ENCODE results near the gene ATP13A2.

Gene ATP13A2

GRCh38 chr1:16975838-16976237, 35.9 kb downstream of the ATP13A2 start:
- WGBS, 2 donors (ENCODE audit: extremely low coverage in 2 of 2, insufficient read length in 2 of 2, insufficient replicate concordance in 1 of 2), result no CpG with 5 or more reads among the region's 14 CpGs
- Histone ChIP-seq H3K9me3 (replicated peaks in 1 of 2; ENCODE audit: control insufficient read depth in 2 of 2, insufficient read depth in 1 of 2, low read depth in 1 of 2, low read length in 2 of 2) (no peaks in the 10 kb centered on the region), H3K4me2 (ENCODE audit: insufficient read depth, low read length, poor library complexity, severe bottlenecking) (no peak overlapping the region), H2BK5ac (ENCODE audit: low read length) (peak overlapping the region; percentile 61), H3K23ac (ENCODE audit: low read depth, low read length, poor library complexity) (peak overlapping the region; percentile 58), H3K27me3 (ENCODE audit: control insufficient read depth in 3 of 3, insufficient read depth in 3 of 3, low read depth in 1 of 3, low read length in 3 of 3) (no peaks in the 10 kb centered on the region), H3K79me1 (ENCODE audit: low read depth, low read length) (peaks cover 25% of the 10 kb centered on the region), H4K8ac (ENCODE audit: low read depth, low read length) (no peak overlapping the region), H3K27ac (replicated peaks; ENCODE audit: low read length) (peak overlapping the region; percentile 22), H3K4me3 (ENCODE audit: low read length in 2 of 2) (no peak overlapping the region), H3K4ac (ENCODE audit: low read length) (no peak overlapping the region), H3K36me3 (replicated peaks in 1 of 2; ENCODE audit: control insufficient read depth in 2 of 2, insufficient read depth in 2 of 2, low read length in 2 of 2) (peaks cover 25 to 52% of the 10 kb centered on the region in 2 donors), H2BK12ac (ENCODE audit: low read length) (no peak overlapping the region), H2BK15ac (ENCODE audit: low read length) (no peak overlapping the region), H3K18ac (ENCODE audit: low read length) (peak overlapping the region; percentile 74), H2AK5ac (ENCODE audit: low read depth, low read length) (no peak overlapping the region), H3K9ac (ENCODE audit: low read depth, low read length, poor library complexity) (peak overlapping the region; percentile 32), H4K91ac (ENCODE audit: low read depth, low read length, poor library complexity) (no peak overlapping the region), H2BK120ac (ENCODE audit: low read depth, low read length) (no peak overlapping the region), H3K14ac (ENCODE audit: low read length) (peak overlapping the region; percentile 50), H3K4me1 (ENCODE audit: control insufficient read depth in 2 of 2, insufficient read depth in 1 of 2, low read depth in 1 of 2, low read length in 2 of 2) (peaks cover 27 to 38% of the 10 kb centered on the region in 2 donors), H2AFZ (ENCODE audit: low read length) (no peak overlapping the region)
- no peak for DNase-seq (ENCODE audit: low spot score)

- H2AFZ ChIP-seq (ENCODE audit: low read length), result no peak overlapping the region
- no peak overlapping the region for H2BK15ac ChIP-seq (ENCODE audit: low read length)
- H3K27ac ChIP-seq (replicated peaks; ENCODE audit: low read length), result peak overlapping the region; percentile 22
- H4K91ac ChIP-seq (ENCODE audit: low read depth, low read length, poor library complexity), result no peak overlapping the region
- peak overlapping the region; percentile 47 for H3K14ac ChIP-seq (ENCODE audit: low read length)
- H3K36me3 ChIP-seq (replicated peaks in 1 of 2; ENCODE audit: control insufficient read depth in 2 of 2, insufficient read depth in 2 of 2, low read length in 2 of 2), result peaks cover 31 to 58% of the 10 kb centered on the region in 2 donors
- no peak overlapping the region for H3K4me2 ChIP-seq (ENCODE audit: insufficient read depth, low read length, poor library complexity, severe bottlenecking)
- no peak for DNase-seq (ENCODE audit: low spot score)
- peak overlapping the region; percentile 61 for H2BK5ac ChIP-seq (ENCODE audit: low read length)
- H2AK5ac ChIP-seq (ENCODE audit: low read depth, low read length), result peak overlapping the region; percentile 78
- no peak overlapping the region for H3K4me3 ChIP-seq (ENCODE audit: low read length in 2 of 2)
- no peak overlapping the region for H2BK120ac ChIP-seq (ENCODE audit: low read depth, low read length)
- no peak overlapping the region for H4K8ac ChIP-seq (ENCODE audit: low read depth, low read length)
- H3K79me1 ChIP-seq (ENCODE audit: low read depth, low read length), result peaks cover 25% of the 10 kb centered on the region
- peak overlapping the region; percentile 23 for H3K18ac ChIP-seq (ENCODE audit: low read length)
- no peak overlapping the region for H2BK12ac ChIP-seq (ENCODE audit: low read length)
- H3K9ac ChIP-seq (ENCODE audit: low read depth, low read length, poor library complexity), result peak overlapping the region; percentile 37
- no peak overlapping the region for H3K4ac ChIP-seq (ENCODE audit: low read length)
- peak overlapping the region; percentile 58 for H3K23ac ChIP-seq (ENCODE audit: low read depth, low read length, poor library complexity)
- H3K4me1 ChIP-seq (ENCODE audit: control insufficient read depth in 2 of 2, insufficient read depth in 1 of 2, low read depth in 1 of 2, low read length in 2 of 2), result peaks cover 27 to 36% of the 10 kb centered on the region in 2 donors
- no peaks in the 10 kb centered on the region for H3K9me3 ChIP-seq (replicated peaks in 1 of 2; ENCODE audit: control insufficient read depth in 2 of 2, insufficient read depth in 1 of 2, low read depth in 1 of 2, low read length in 2 of 2)
- no CpG with 5 or more reads among the region's 14 CpGs for WGBS, 2 donors (ENCODE audit: extremely low coverage in 2 of 2, insufficient read length in 2 of 2, insufficient replicate concordance in 1 of 2)
- no peaks in the 10 kb centered on the region for H3K27me3 ChIP-seq (ENCODE audit: control insufficient read depth in 3 of 3, insufficient read depth in 3 of 3, low read depth in 1 of 3, low read length in 3 of 3)
Observed at GRCh38 chr1:16975211-16975610, 36.5 kb downstream of the ATP13A2 start.

GRCh38 chr1:16973215-16973614, 38.5 kb downstream of the ATP13A2 start:
- H2BK15ac ChIP-seq (ENCODE audit: low read length), result no peak overlapping the region
- no CpG with 5 or more reads among the region's 9 CpGs for WGBS, 2 donors (ENCODE audit: extremely low coverage in 2 of 2, insufficient read length in 2 of 2, insufficient replicate concordance in 1 of 2)
- H3K4me1 ChIP-seq (ENCODE audit: control insufficient read depth in 2 of 2, insufficient read depth in 1 of 2, low read depth in 1 of 2, low read length in 2 of 2), result peaks cover 12 to 27% of the 10 kb centered on the region in 2 donors
- H3K18ac ChIP-seq (ENCODE audit: low read length), result peak overlapping the region; percentile 61
- peak overlapping the region; percentile 31 for H3K14ac ChIP-seq (ENCODE audit: low read length)
- H4K8ac ChIP-seq (ENCODE audit: low read depth, low read length), result no peak overlapping the region
- peak overlapping the region; percentile 57 for H4K91ac ChIP-seq (ENCODE audit: low read depth, low read length, poor library complexity)
- no peaks in the 10 kb centered on the region for H3K27me3 ChIP-seq (ENCODE audit: control insufficient read depth in 3 of 3, insufficient read depth in 3 of 3, low read depth in 1 of 3, low read length in 3 of 3)
- H2BK120ac ChIP-seq (ENCODE audit: low read depth, low read length), result no peak overlapping the region
- H3K23ac ChIP-seq (ENCODE audit: low read depth, low read length, poor library complexity), result peak overlapping the region; percentile 71
- H3K9ac ChIP-seq (ENCODE audit: low read depth, low read length, poor library complexity), result no peak overlapping the region
- H2AFZ ChIP-seq (ENCODE audit: low read length), result no peak overlapping the region
- H2AK5ac ChIP-seq (ENCODE audit: low read depth, low read length), result peak overlapping the region; percentile 29
- H3K36me3 ChIP-seq (replicated peaks in 1 of 2; ENCODE audit: control insufficient read depth in 2 of 2, insufficient read depth in 2 of 2, low read length in 2 of 2), result peaks cover 44 to 64% of the 10 kb centered on the region in 2 donors
- H3K9me3 ChIP-seq (replicated peaks in 1 of 2; ENCODE audit: control insufficient read depth in 2 of 2, insufficient read depth in 1 of 2, low read depth in 1 of 2, low read length in 2 of 2), result no peaks in the 10 kb centered on the region
- no peak for DNase-seq (ENCODE audit: low spot score)
- peaks cover 15% of the 10 kb centered on the region for H3K79me1 ChIP-seq (ENCODE audit: low read depth, low read length)
- H3K27ac ChIP-seq (replicated peaks; ENCODE audit: low read length), result peak overlapping the region; percentile 87
- H2BK5ac ChIP-seq (ENCODE audit: low read length), result no peak overlapping the region
- no peak overlapping the region for H3K4ac ChIP-seq (ENCODE audit: low read length)
- no peak overlapping the region for H3K4me3 ChIP-seq (ENCODE audit: low read length in 2 of 2)
- H3K4me2 ChIP-seq (ENCODE audit: insufficient read depth, low read length, poor library complexity, severe bottlenecking), result no peak overlapping the region
- H2BK12ac ChIP-seq (ENCODE audit: low read length), result peak overlapping the region; percentile 46

GRCh38 chr1:16972189-16972895, 39.4 kb downstream of the ATP13A2 start:
- H3K9me3 ChIP-seq (replicated peaks in 1 of 2; ENCODE audit: control insufficient read depth in 2 of 2, insufficient read depth in 1 of 2, low read depth in 1 of 2, low read length in 2 of 2), result no peaks in the 10 kb centered on the region
- no peak overlapping the region for H3K14ac ChIP-seq (ENCODE audit: low read length)
- H2BK5ac ChIP-seq (ENCODE audit: low read length), result no peak overlapping the region
- H2BK12ac ChIP-seq (ENCODE audit: low read length), result no peak overlapping the region
- H3K4ac ChIP-seq (ENCODE audit: low read length), result no peak overlapping the region
- WGBS, 2 donors (ENCODE audit: extremely low coverage in 2 of 2, insufficient read length in 2 of 2, insufficient replicate concordance in 1 of 2), result no CpG with 5 or more reads among the region's 11 CpGs
- peak overlapping the region; percentile 78 for H3K9ac ChIP-seq (ENCODE audit: low read depth, low read length, poor library complexity)
- H2BK15ac ChIP-seq (ENCODE audit: low read length), result peak overlapping the region; percentile 50
- no peak for DNase-seq (ENCODE audit: low spot score)
- H3K18ac ChIP-seq (ENCODE audit: low read length), result peak overlapping the region; percentile 62
- H3K4me3 ChIP-seq (ENCODE audit: low read length in 2 of 2), result no peak overlapping the region
- H3K27ac ChIP-seq (replicated peaks; ENCODE audit: low read length), result peak overlapping the region; percentile 87
- H3K4me1 ChIP-seq (ENCODE audit: control insufficient read depth in 2 of 2, insufficient read depth in 1 of 2, low read depth in 1 of 2, low read length in 2 of 2), result peaks cover 11 to 20% of the 10 kb centered on the region in 2 donors
- H2AFZ ChIP-seq (ENCODE audit: low read length), result no peak overlapping the region
- no peak overlapping the region for H4K8ac ChIP-seq (ENCODE audit: low read depth, low read length)
- H2BK120ac ChIP-seq (ENCODE audit: low read depth, low read length), result peak overlapping the region; percentile 52
- no peak overlapping the region for H3K4me2 ChIP-seq (ENCODE audit: insufficient read depth, low read length, poor library complexity, severe bottlenecking)
- peak overlapping the region; percentile 81 for H2AK5ac ChIP-seq (ENCODE audit: low read depth, low read length)
- H3K79me1 ChIP-seq (ENCODE audit: low read depth, low read length), result peaks cover 10% of the 10 kb centered on the region
- no peak overlapping the region for H3K23ac ChIP-seq (ENCODE audit: low read depth, low read length, poor library complexity)
- peaks cover 41 to 60% of the 10 kb centered on the region in 2 donors for H3K36me3 ChIP-seq (replicated peaks in 1 of 2; ENCODE audit: control insufficient read depth in 2 of 2, insufficient read depth in 2 of 2, low read length in 2 of 2)
- H4K91ac ChIP-seq (ENCODE audit: low read depth, low read length, poor library complexity), result no peak overlapping the region
- H3K27me3 ChIP-seq (ENCODE audit: control insufficient read depth in 3 of 3, insufficient read depth in 3 of 3, low read depth in 1 of 3, low read length in 3 of 3), result no peaks in the 10 kb centered on the region
